GM12864 (cell line): Measurements from ENCODE around the gene CIB2.

Source experiments
- DNase-seq: peaks from one replicate; pipeline ENCODE4 v3.0.0-alpha.2; 2011; ENCODE audit warnings: low read depth
- H3K4me3 ChIP-seq: 2 replicates; pipeline ENCODE4 v1.5.1; 2011; ENCODE audit warnings: mild to moderate bottlenecking, low read depth, low read length, control low read depth
- CTCF ChIP-seq: IDR thresholded peaks from 2 replicates; pipeline ENCODE4 v1.5.1; 2011; ENCODE audit warnings: low read depth, mild to moderate bottlenecking, moderate library complexity, low read length, control low read depth, inconsistent platforms; ENCODE audit errors: missing control alignments

Gene CIB2

GRCh38 chr15:78079298-78080087, 51.8 kb downstream of the CIB2 start:
- no peak for TF ChIP-seq CTCF
- H3K4me3 ChIP-seq = no peak overlapping the region
- no peak for DNase-seq

DNA sequence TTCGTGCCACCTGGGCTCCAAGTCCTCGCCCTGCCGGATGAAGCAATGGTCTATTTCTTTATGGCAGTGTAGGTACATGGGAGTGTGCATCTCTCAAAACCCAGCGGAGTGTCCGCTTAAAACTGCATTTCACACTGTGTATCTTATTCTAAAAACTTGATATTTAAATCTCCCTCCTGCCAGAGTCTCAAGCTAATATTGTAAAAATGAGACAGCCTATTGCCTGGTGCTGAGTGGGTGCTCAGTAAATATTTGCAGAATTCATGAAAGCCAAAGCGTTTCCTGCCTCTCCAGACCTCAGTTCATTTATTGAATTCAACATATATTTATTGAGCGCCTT, 53.4 kb downstream of the CIB2 start:
- no peak for DNase-seq

DNA sequence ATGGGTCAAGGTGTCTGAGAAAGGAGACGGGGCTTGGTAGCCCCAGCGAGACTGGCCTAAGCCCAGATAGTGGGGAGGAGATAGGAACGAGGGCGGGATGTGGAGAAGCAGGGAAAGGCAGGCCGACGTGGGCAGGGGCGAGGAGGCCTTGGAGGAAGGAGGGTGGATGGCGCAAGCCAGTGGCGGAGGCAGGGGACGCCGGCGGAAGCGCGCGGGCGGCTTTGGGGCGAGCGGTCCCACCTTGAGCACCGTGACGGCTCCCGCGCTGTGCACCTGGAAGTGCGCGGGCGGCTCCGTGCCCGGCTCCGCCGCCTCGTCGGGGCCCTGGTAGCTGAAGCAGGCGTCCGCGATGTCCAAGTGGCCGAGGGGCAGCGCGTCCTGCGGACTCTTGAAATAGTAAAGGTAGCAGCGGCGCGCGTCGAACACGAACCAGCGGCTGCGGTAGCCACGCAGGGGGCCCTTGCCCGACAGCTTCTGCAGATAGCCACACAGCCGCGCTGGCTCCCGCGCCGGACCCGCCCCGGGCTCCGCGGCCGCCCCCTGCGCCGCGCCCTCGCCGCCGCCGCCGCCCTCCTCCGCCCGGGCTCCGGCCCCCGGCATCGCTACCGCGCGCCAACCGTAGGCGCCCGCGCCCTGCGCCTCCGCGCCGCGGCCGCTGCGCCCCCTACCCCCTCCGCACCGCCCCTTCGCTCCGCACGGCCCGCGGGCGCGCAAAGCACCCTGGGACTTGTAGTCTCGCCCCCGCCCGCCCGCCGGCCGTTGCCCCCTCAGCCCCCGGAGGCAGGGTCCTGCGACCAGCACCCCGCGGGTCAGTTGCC, 54.0 kb downstream of the CIB2 start, which contains the start of gene TBC1D2B:
TSS of gene TBC1D2B (minus strand) at position 659 of the 818 bp plus-strand sequence. CDS start at position 600, 59 bp downstream.
- TF ChIP-seq CTCF = peak; percentile 6
- H3K4me3 ChIP-seq = peak within 1 kb of the TSS; percentile 64
- no peak for DNase-seq

More for the DNA sequence above, 53.4 kb downstream of the CIB2 start:
- peak overlapping the region; percentile 64 for H3K4me3 ChIP-seq
- TF ChIP-seq CTCF = no peak

DNA sequence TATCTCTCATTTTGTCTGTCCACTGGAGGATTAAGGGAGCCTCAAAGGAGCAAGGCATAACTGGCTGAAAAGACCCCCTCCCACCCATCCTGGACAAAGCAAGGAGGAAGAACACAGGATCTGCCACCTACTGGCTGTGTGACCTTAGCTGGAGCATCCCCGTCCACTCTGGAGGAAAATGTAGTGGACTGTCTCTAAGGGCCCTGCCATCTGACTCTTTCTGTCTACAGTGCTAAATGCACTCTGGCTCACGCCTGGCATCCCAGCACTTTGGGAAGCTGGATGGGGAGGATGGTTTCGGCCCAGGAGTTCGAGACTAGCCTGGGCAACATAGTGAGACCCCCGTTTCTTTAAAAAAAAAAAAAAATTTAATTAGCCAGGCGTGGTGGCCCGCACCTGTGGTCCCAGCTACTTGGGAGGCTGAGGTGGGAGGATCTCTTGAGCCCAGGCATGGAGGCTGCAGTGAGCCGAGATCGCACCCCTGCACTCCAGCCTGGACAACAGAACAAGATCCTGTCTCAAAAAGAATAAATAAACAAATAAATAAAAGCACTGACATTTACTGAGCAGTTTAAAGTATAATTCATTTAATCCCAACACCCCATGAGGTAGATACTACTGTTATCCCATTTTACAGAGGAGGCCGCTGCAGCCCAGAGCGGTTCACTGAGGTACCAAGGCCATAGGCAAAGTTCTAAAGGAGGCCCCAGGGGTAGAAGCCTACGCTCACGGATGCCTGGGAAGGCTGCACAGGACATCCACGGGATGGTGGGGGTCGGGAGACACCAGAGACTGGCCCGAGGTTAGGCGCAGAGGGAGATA, 54.8 kb downstream of the CIB2 start:
- no peak for DNase-seq
- H3K4me3 ChIP-seq = peak overlapping the region; percentile 64
- peak; percentile 25 for TF ChIP-seq CTCF

DNA sequence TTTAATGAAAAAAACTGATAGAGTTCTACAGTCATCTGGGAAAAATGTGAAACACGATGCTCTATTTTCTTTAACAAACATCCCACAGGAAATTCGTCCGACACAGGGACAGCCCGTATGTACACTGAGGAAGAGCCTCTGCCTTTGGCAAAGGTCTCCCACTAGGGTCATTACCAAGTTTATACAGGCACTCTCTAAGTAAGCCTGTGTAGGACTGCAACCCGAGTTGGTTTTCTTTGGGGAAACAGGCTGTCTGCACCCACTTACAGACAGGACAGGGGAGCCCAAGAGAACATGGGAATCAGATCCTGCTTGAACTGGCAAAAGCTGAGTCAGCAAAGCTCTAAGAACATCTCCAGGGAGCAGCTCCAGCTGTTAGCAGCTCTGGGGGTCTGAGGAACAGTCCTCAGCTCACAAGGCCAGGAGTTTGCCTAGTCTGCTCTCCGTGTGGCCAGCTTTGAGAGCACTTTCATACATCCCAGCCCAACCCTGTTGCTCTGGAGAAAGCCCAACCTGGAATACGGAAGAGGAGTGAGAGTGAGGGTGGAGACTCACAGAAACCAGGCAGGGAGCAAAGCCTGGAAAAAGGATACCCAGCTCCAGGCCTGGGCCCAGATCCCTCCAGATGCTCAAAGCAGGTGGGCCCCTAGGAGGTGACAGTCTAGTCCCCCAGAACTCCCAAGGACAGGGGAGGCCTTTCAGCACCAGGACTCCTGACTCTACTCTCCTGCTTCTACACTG, 55.6 kb downstream of the CIB2 start:
- no peak for TF ChIP-seq CTCF
- DNase-seq = no peak
- peak overlapping the region; percentile 64 for H3K4me3 ChIP-seq
